SIG-M5 treated with dmso at 0.1 percent for 504 hours (cell line): ENCODE measurements around the gene PXN.

Experiments used
- DNase-seq: peaks from one replicate; lab custom pipeline; 2025; ENCODE audit not compliant: unreplicated experiment; lab: John Stamatoyannopoulos, UW

The PXN gene

GRCh38 chr12:120180975-120181374 is 84.6 kb downstream of the PXN start:
- no peak for DNase-seq

- no peak for DNase-seq
Measured at GRCh38 chr12:120175537-120175936, 90.0 kb downstream of the PXN start.

- DNase-seq, result no peak
Measured at GRCh38 chr12:120175062-120175461, 90.5 kb downstream of the PXN start.

DNA sequence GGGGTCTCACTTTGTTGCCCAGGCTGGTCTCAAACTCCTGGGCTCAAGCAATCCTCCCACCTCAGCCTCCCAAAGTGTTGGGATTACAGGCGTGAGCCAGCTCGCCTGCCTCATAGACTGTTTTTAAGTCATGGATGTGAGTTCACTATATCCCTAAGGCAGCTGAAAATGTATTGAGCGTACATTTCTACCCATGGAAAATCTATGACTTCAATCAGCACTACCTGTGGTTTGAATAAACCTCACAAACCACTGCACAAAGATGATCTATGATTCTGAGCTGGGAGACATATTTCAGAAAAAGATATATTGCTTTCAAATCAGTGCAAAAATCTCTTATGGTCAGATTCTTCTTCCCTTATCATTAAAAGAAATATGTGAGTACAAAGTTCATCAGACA is 93.5 kb downstream of the PXN start:
- no peak for DNase-seq

DNA sequence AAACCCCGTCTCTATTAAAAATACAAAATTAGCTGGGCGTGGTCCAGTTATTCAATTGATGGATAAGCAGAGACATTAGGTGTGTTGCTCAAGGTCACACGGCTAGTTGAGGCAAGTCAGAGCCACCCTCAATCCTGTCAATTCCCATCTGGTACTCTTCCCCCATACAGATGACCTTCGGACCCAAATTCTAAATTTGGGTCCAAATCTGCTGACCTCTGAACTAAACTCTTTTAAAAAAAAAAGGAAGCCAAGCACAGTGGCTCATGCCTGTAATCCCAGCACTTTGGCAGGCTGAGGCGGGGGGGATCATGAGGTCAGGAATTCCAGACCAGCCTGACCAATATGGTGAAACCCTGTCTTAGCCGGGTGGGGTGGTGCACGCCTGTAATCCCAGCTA is 94.9 kb downstream of the PXN start:
- DNase-seq, result no peak

DNA sequence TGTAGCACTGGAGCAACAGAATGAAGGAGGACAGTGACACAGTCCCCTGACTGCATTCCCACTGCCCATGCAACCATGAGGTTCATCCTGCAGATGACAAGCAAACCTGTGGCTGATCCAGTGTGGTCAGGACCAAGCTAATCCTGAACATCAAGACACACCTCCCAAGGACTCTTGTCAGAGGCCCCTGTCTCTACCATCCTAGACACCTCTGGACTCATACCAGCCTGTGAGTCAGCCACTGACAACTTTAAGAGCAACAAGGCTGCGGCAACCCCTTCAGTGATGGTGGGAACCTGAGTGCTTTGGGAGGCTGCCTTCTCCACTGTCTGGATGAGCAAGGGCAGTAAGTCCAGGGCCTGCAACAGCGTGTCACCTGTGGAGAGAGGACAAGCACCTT is 95.6 kb downstream of the PXN start:
- DNase-seq, result no peak

DNA sequence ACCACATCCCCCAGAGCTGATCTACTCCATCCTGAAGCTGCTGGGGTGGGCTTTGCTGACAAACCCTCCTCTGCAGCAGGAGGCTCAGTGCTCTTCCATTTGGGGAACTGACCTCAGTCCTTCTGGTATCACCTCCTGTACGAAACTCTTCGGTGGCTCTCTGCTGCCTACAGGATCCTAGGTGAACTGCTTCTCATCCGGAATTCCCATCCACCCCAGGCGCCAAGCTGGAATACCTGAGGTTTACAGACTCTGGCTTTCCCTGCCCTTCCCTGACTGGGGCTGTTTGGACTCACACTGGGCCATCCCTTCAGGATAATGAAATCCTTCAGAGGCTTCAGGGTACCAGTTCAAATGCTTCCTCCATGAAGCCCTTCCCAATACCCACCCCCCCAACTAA is 97.2 kb downstream of the PXN start:
- no peak for DNase-seq

DNA sequence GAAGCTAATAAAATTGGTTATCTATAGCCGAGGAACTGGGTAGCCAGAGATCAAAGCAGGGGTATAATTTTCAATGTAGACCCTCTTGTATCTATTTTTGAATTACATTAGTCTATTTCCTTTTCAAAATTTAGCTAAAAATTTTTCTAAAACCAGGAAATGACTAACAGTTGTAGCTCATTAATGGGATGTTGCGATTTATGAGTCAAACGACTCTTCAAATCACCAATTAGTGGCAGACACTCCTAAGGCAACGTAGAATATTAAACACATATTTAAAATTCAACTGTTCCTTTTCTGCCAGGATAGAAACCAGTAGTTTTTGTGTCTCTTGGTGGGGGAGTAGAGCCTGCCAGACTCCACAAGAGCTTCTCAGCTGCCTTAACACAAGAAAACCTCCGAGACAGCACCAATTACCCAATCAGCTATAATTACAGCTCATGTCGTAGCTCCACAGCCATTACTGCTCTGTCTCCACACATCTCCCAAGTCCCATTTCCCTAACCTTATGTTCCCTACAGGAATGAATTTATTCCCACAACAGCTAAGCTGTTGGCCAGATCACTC is 97.9 kb downstream of the PXN start:
- DNase-seq, result no peak

DNA sequence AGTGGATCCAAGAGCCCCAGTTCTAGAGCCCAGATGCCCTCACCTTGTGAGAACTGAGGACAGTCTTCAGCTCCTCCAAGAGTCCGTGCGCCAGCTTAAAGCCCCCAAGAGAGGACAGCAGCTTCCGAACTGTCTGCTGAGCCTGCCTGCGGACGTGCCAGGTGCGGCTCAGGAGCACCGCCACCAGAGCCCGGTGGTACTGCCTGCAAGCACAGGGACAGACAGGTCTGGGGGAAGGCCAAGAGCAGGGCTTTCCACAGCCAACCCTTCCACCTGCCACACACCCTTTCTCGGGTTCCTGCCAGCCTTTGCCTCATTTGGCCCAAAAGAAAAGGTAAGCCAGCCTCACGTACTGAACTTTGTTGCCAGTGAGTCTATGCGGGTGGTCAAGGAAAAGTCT is 101.2 kb downstream of the PXN start:
- no peak for DNase-seq

DNA sequence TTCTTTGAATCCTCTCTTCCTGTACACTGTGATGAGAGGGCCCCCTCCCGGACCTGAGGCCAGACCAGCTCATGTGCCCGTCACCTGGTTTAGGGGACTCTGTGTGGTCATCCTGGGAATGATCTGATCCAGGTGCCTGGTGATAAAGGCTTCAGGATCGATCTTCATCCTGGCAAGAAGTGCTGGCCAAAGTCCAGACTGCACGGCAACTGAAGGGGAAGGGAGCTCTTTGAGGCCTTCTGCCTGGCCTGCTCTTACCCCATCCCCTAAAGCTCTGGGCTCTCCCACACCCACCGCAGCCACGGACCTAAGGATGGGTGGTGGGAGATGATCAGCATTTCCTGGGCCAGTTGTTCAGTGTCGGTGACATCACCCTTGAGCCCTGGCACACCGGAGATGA is 102.8 kb downstream of the PXN start:
- DNase-seq, result no peak

GRCh38 chr12:120161852-120162251 is 103.7 kb downstream of the PXN start:
- no peak for DNase-seq
